ENCODE results near the gene KCTD19. TPM values are rescaled to one million over a fixed set of nuclear protein-coding genes. Genes with fewer than 3 reads are reported as not detected.

The KCTD19 gene
- total RNA-seq, 4 donors from 2014 or later, result 0.09 TPM; not detected in 3

GRCh38 chr16:67247192-67248072 lies 79.1 kb downstream of the KCTD19 start, which contains the start of gene FHOD1:
Gene FHOD1 (minus strand): TSS chr16:67247481. CDS start chr16:67247410, 71 bp downstream.
- H3K4me1 ChIP-seq, result peaks cover 40 to 70% (median 42%) of the 10 kb centered on the region in 3 donors
- intact Hi-C loops (cut with DNase I), result no loop called here

DNA sequence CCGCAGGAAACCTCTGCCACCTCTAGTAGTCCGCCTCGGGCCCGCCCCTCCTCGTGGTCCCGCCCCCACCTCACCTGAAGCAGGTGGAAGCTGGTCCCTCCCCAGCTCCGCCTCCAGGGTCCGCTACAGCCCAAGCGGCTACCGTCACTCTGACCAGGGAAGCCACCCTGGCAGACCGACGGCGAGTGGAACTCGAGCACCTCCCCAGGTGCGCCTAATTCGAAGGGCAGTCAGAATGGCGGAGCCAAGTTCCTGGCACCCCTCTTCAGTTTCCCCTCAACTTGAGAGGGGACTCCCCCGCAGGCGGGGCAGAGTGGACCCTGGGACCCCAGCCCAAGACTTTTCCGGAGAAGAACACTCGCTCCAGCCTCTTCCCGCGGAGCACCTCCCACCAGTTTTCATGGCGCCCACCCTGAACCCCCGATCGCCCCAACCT lies 79.8 kb downstream of the KCTD19 start:
- 0% methylated on average over 7 of the region's 26 CpGs; no CpG with 5 or more reads in 1 of the 2 donors for WGBS, 2 donors
- DNase-seq, result no peak

More at GRCh38 chr16:67247192-67248072, 79.1 kb downstream of the KCTD19 start, which contains the start of gene FHOD1:
- TF ChIP-seq POLR2A (IDR thresholded peaks at IDR 0.05) (peak in 3 of 4 donors; percentile 27 to 86 (median 83)), CTCF (IDR thresholded peaks at IDR 0.05) (peak in 1 of 6 experiments; percentile 17)
- Histone ChIP-seq H3K27ac (peak within 1 kb of the TSS; percentile 81 to 95 (median 84)), H3K27me3 (peaks cover 0 to 39% (median 2%) of the 10 kb centered on the region in 4 donors), H3K9me3 (no peaks in the 10 kb centered on the region), H3K4me3 (peak within 1 kb of the TSS; percentile 49 to 76 (median 64)), H3K36me3 (no peaks in the 10 kb centered on the region)
- 0% methylated on average over 10 of the region's 60 CpGs; no CpG with 5 or more reads in 1 of the 2 donors for WGBS, 2 donors
- DNase-seq, result peak; percentile 75

GRCh38 chr16:67246081-67246755 lies 80.3 kb downstream of the KCTD19 start:
- Histone ChIP-seq H3K4me3 (peak overlapping the region; percentile 49 to 76 (median 64)), H3K36me3 (no peaks in the 10 kb centered on the region), H3K27me3 (peaks cover 0 to 34% (median 2%) of the 10 kb centered on the region in 4 donors), H3K27ac (peak overlapping the region; percentile 81 to 95 (median 84)), H3K9me3 (no peaks in the 10 kb centered on the region), H3K4me1 (peaks cover 40 to 82% (median 49%) of the 10 kb centered on the region in 3 donors)
- intact Hi-C loops (cut with DNase I), result no loop called here
- DNase-seq, result no peak
- WGBS, 2 donors, result 0% methylated on average over 7 of the region's 48 CpGs
- TF ChIP-seq CTCF (IDR thresholded peaks at IDR 0.05), result peak in 2 of 6 experiments; percentile 24 to 29
- no peak for TF ChIP-seq POLR2A (IDR thresholded peaks at IDR 0.05)

More for the DNA sequence above, 79.8 kb downstream of the KCTD19 start:
- TF ChIP-seq CTCF (IDR thresholded peaks at IDR 0.05) (no peak), POLR2A (IDR thresholded peaks at IDR 0.05) (no peak)
- peak overlapping the region; percentile 81 to 95 (median 84) for H3K27ac ChIP-seq
- intact Hi-C loops (cut with DNase I), result no loop called here
- peaks cover 0 to 39% (median 2%) of the 10 kb centered on the region in 4 donors for H3K27me3 ChIP-seq
- no peaks in the 10 kb centered on the region for H3K9me3 ChIP-seq
- H3K4me3 ChIP-seq, result peak overlapping the region; percentile 49 to 76 (median 64)
- H3K4me1 ChIP-seq, result peaks cover 40 to 77% (median 43%) of the 10 kb centered on the region in 3 donors
- H3K36me3 ChIP-seq, result no peaks in the 10 kb centered on the region

GRCh38 chr16:67245674-67246080 lies 80.9 kb downstream of the KCTD19 start:
- Histone ChIP-seq H3K36me3 (no peaks in the 10 kb centered on the region), H3K27me3 (peaks cover 0 to 30% (median 2%) of the 10 kb centered on the region in 4 donors), H3K4me3 (peak overlapping the region; percentile 49 to 76 (median 64)), H3K9me3 (no peaks in the 10 kb centered on the region), H3K27ac (peak overlapping the region; percentile 81 to 95 (median 84)), H3K4me1 (peaks cover 40 to 88% (median 54%) of the 10 kb centered on the region in 3 donors)
- 0 to 3% methylated on average over 2 to 5 of the region's 8 CpGs for WGBS, 2 donors
- intact Hi-C loops (cut with DNase I), result no loop called here
- no peak for DNase-seq
- no peak for TF ChIP-seq CTCF (IDR thresholded peaks at IDR 0.05)
- no peak for TF ChIP-seq POLR2A (IDR thresholded peaks at IDR 0.05)

All from esophagus squamous epithelium (tissue), 5 donors.